ENCODE measurements around the gene GSK3A. TPM values are rescaled to one million over a fixed set of nuclear protein-coding genes. Genes with fewer than 3 reads are reported as not detected.

Gene GSK3A
- total and polyA plus RNA-seq, 2 of the 4 experiments (the other 2 are of a cell fraction), result 8.1 to 43.3 TPM

DNA sequence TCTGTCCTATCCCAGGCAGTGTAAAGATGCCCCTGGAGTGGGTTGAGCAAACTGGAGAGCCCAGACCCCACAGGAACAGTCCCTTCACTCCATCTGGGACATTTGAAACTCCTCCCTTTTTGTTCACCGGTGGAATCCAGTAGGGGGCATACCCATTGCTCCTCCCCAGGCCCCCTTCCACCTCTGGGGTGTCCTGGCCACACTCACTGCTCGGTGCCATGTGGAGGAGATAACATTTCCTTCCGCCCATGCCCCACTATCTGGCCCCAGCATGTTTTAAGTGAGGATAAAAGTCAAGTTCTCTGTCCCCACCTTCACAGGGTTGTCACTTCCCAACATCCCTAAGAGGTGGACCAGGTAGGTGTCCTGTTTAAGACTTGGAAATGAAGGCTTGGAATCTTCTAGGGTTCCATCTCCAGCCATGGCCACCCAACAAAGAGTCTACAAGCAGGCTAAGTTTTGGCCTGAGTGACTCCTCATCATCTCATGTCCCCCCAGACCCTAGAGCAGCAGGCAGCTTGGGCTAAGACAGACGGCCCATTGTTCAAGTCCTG is 13.0 kb downstream of the GSK3A start:
- H3K4me2 ChIP-seq (ENCODE audit: low read depth, low read length), result no peak overlapping the region
- no peak overlapping the region for H3K14ac ChIP-seq (replicated peaks; ENCODE audit: low read depth, low read length)
- ChIA-PET CTCF (interaction anchor here (0.6 kb wide), 1 partner anchor 9 kb away, joined by 4 read pairs; no protein-coding TSS in a partner anchor), POLR2A (ENCODE audit: unreplicated experiment) (interaction anchor here (0.5 kb wide), 1 partner anchor 19 kb away, joined by 3 read pairs; no protein-coding TSS in a partner anchor)
- peaks cover 34 to 82% of the 10 kb centered on the region in 2 experiments for H3K79me1 ChIP-seq (ENCODE audit: low read depth in 1 of 2, low read length in 2 of 2)
- peaks cover 86% of the 10 kb centered on the region for H4K20me1 ChIP-seq (ENCODE audit: insufficient read depth, low read length)
- no peak overlapping the region for H4K8ac ChIP-seq (ENCODE audit: low read depth in 2 of 2, low read length in 2 of 2)
- H3K9me1 ChIP-seq (ENCODE audit: insufficient read depth, low read length), result peaks cover 14% of the 10 kb centered on the region; the same call in 1 of the 2 replicates
- H3K9ac ChIP-seq (ENCODE audit: low read depth, low read length), result no peak overlapping the region
- intact Hi-C loops (cut with micrococcal nuclease) (no loop called here), dilution Hi-C loops (cut with HindIII; ENCODE audit: low sequenced_read_pairs, unreplicated experiment) (no loop called here), in situ Hi-C loops (cut with MboI; ENCODE audit: low sequenced_read_pairs) (no loop called here)
- no peak overlapping the region for H3K23ac ChIP-seq (ENCODE audit: low read depth, low read length)
- H2BK120ac ChIP-seq (ENCODE audit: low read depth, low read length), result no peak overlapping the region
- peak overlapping the region; percentile 10 for H2AFZ ChIP-seq (replicated peaks; ENCODE audit: low read length, poor library complexity)
- H3K4me3 ChIP-seq (ENCODE audit: insufficient read depth, low read depth, low read length), result no peak overlapping the region
- no peaks in the 10 kb centered on the region for H3K27me3 ChIP-seq (ENCODE audit: control insufficient read depth, insufficient read depth, low read length)
- H3K4ac ChIP-seq (ENCODE audit: low read depth, low read length), result no peak overlapping the region
- ATAC-seq (ENCODE audit: low read depth), result no peak
- no peaks in the 10 kb centered on the region for H3K9me3 ChIP-seq (ENCODE audit: control insufficient read depth, insufficient read depth, low read length)
- no peak overlapping the region for H2AK5ac ChIP-seq (ENCODE audit: low read depth, low read length)
- no peak overlapping the region for H3K18ac ChIP-seq (ENCODE audit: low read depth, low read length)
- no peak overlapping the region for H2BK20ac ChIP-seq (ENCODE audit: low read depth, low read length)
- no peak overlapping the region for H2BK15ac ChIP-seq (ENCODE audit: low read depth, low read length)
- no peak for TF ChIP-seq ELK1 (IDR thresholded peaks at IDR 0.05; ENCODE audit: borderline replicate concordance, low read depth, low read length)
- TF ChIP-seq, protein P1, sequence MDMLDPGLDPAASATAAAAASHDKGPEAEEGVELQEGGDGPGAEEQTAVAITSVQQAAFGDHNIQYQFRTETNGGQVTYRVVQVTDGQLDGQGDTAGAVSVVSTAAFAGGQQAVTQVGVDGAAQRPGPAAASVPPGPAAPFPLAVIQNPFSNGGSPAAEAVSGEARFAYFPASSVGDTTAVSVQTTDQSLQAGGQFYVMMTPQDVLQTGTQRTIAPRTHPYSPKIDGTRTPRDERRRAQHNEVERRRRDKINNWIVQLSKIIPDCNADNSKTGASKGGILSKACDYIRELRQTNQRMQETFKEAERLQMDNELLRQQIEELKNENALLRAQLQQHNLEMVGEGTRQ (IDR thresholded peaks at IDR 0.05; ENCODE audit: low read depth, low read length), result no peak
- no peak for TF ChIP-seq NFE2L2 (IDR thresholded peaks at IDR 0.05; ENCODE audit: low read depth, low read length)
- no peak for TF ChIP-seq FOS (IDR thresholded peaks at IDR 0.05; ENCODE audit: low read depth, low read length)
- TF ChIP-seq RAD21 (IDR thresholded peaks at IDR 0.05; ENCODE audit: low read length), result no peak
- TF ChIP-seq CTCF (conservative IDR thresholded peaks at IDR 0.05; ENCODE audit: low read depth, low read length), result no peak
- H4K5ac ChIP-seq (ENCODE audit: low read depth, low read length), result no peak overlapping the region
- BruUV-seq (replicated peaks), result no TSS peak
- no peak overlapping the region for H2BK5ac ChIP-seq (ENCODE audit: low read depth, low read length, poor library complexity, severe bottlenecking)
- no peak overlapping the region for H3K56ac ChIP-seq (ENCODE audit: extremely low read depth, insufficient read depth, low read length)
- H2AK9ac ChIP-seq (replicated peaks; ENCODE audit: low read depth, low read length, poor library complexity), result no peak overlapping the region
- DNase-seq, result no peak
- 60% methylated on average over 1 of the region's 4 CpGs; no CpG with 5 or more reads in 1 of the 2 experiments for WGBS, 2 experiments (ENCODE audit: extremely low coverage in 2 of 2, insufficient read length in 1 of 2)
- H3K4me1 ChIP-seq (ENCODE audit: control insufficient read depth, insufficient read depth, low read length), result no peaks in the 10 kb centered on the region
- no peak overlapping the region for H4K91ac ChIP-seq (ENCODE audit: insufficient read depth, low read depth, low read length)
- H3K36me3 ChIP-seq (ENCODE audit: control insufficient read depth, insufficient read depth, low read length), result peaks cover 80% of the 10 kb centered on the region
- H3K27ac ChIP-seq (ENCODE audit: insufficient read depth, low read length), result no peak overlapping the region

All from IMR-90 (cell line).